SK-N-SH (cell line): ENCODE results near the gene NPHS1. TPM values are rescaled to one million over a fixed set of nuclear protein-coding genes. Genes with fewer than 3 reads are reported as not detected.
A peak's percentile ranks its signal among the peaks of the same experiment; 100 is the strongest.

Source experiments
- CTCF ChIA-PET: fragments of 300-600, 350-600 bp; formaldehyde crosslinking; extraction: SDS; loops from one replicate; lab custom pipeline; 2021; lab: Yijun Ruan, JAX
- POLR2A ChIA-PET: fragments of 350-600 bp; sonication (Branson Sonifier 250); formaldehyde crosslinking; extraction: SDS; loops from one replicate; lab custom pipeline; 2020; ENCODE audit warnings: antibody characterized with exemption, inconsistent platforms; lab: Yijun Ruan, JAX
- DNase-seq: peaks from one replicate; pipeline ENCODE4 v3.0.0; 2012
- H2AFZ ChIP-seq: fragments of 200-600 bp; sonication (generic); 2 replicates; pipeline ENCODE4 v1.8.1; 2016; ENCODE audit warnings: antibody characterized with exemption, mild to moderate bottlenecking, low read depth
- H3F3A ChIP-seq: fragments of 200-600 bp; sonication (generic); replicated peaks from 2 replicates; pipeline ENCODE3; 2016; ENCODE audit warnings: antibody characterized with exemption, mild to moderate bottlenecking; ENCODE audit not compliant: insufficient read depth
- H3K27ac ChIP-seq, 2 experiments: fragments of 200-500 bp in 1 of 2; fragments of 200-600 bp in 1 of 2; sonication (Bioruptor generic) in 1 of 2; sonication (generic), shearing (Covaris generic) in 1 of 2; 2 replicates each; pipeline versions ENCODE4 v1.5.1 to v1.6.1; 2014 to 2016; ENCODE audit warnings: low read depth in 2 of 2, inconsistent platforms in 1 of 2, low read length in 1 of 2, mild to moderate bottlenecking in 1 of 2, mixed read lengths in 1 of 2
- H3K27me3 ChIP-seq: fragments of 200-600 bp; sonication (generic), shearing (Covaris generic); 2 replicates; pipeline ENCODE4 v1.6.1; 2016; ENCODE audit warnings: mixed run types; ENCODE audit not compliant: insufficient read depth
- H3K36me3 ChIP-seq, 2 experiments: fragments of 200-500 bp in 1 of 2; fragments of 200-600 bp in 1 of 2; sonication (Bioruptor generic) in 1 of 2; sonication (generic) in 1 of 2; replicated peaks in 1 of 2; 2 replicates each; pipeline versions ENCODE3 to v1.5.1; 2014 to 2016; ENCODE audit warnings: low read length in 1 of 2, mild to moderate bottlenecking in 1 of 2; ENCODE audit not compliant: insufficient read depth in 2 of 2, control insufficient read depth in 1 of 2
- H3K4me1 ChIP-seq, 2 experiments: fragments of 200-500 bp in 1 of 2; fragments of 200-600 bp in 1 of 2; sonication (Bioruptor generic) in 1 of 2; sonication (generic), shearing (Covaris generic) in 1 of 2; 2 replicates each; pipeline versions ENCODE4 v1.5.1 to v1.6.1; 2014 to 2016; ENCODE audit warnings: low read depth in 1 of 2, low read length in 1 of 2, mixed run types in 1 of 2; ENCODE audit not compliant: insufficient read depth in 2 of 2, control insufficient read depth in 1 of 2
- H3K4me2 ChIP-seq: fragments of 200-600 bp; sonication (generic), shearing (Covaris generic); 2 replicates; pipeline ENCODE4 v1.6.1; 2017; ENCODE audit warnings: mixed run types
- H3K4me3 ChIP-seq, 2 experiments: fragments of 200-500 bp in 1 of 2; fragments of 200-600 bp in 1 of 2; sonication (Bioruptor generic) in 1 of 2; sonication (generic), shearing (Covaris generic) in 1 of 2; 2 replicates each; pipeline versions ENCODE4 v1.5.1 to v1.8.1; 2014 to 2016; ENCODE audit warnings: low read depth in 2 of 2, inconsistent platforms in 1 of 2, low read length in 1 of 2, mild to moderate bottlenecking in 1 of 2, mixed read lengths in 1 of 2, moderate library complexity in 1 of 2
- H3K79me2 ChIP-seq: fragments of 200-600 bp; sonication (generic); 2 replicates; pipeline ENCODE4 v1.8.1; 2017; ENCODE audit warnings: mild to moderate bottlenecking; ENCODE audit not compliant: insufficient read depth
- H3K9ac ChIP-seq: fragments of 200-600 bp; sonication (generic); 2 replicates; pipeline ENCODE4 v1.6.1; 2017; ENCODE audit warnings: mixed run types
- H3K9me2 ChIP-seq: fragments of 200-600 bp; sonication (generic); 2 replicates; pipeline ENCODE4 v1.6.1; 2017; ENCODE audit warnings: mixed run types
- H3K9me3 ChIP-seq: fragments of 200-600 bp; sonication (generic); 2 replicates; pipeline ENCODE4 v1.6.1; 2017; ENCODE audit warnings: mixed run types, mild to moderate bottlenecking, moderate library complexity
- H4K20me1 ChIP-seq: fragments of 200-600 bp; sonication (generic); 2 replicates; pipeline ENCODE4 v1.6.1; 2017; ENCODE audit warnings: mild to moderate bottlenecking, mixed run types; ENCODE audit not compliant: insufficient read depth
- EP300 ChIP-seq, 2 experiments: IDR thresholded peaks; 2 replicates each; pipeline versions ENCODE4 v1.4.0 to v1.6.1; 2012; ENCODE audit warnings: borderline replicate concordance in 1 of 2, low read depth in 1 of 2, low read length in 1 of 2
- FOSL2 ChIP-seq: IDR thresholded peaks from 2 replicates; pipeline ENCODE4 v1.4.0; 2012; ENCODE audit warnings: low read depth, mild to moderate bottlenecking, moderate library complexity, borderline replicate concordance
- FOXJ3 ChIP-seq: sonication (generic); formaldehyde crosslinking; IDR thresholded peaks from 2 replicates; pipeline ENCODE4 v1.5.1; 2020; ENCODE audit warnings: mild to moderate bottlenecking, missing genetic modification reagents
- FOXM1 ChIP-seq: IDR thresholded peaks from 2 replicates; pipeline ENCODE4 v1.4.0; 2012; ENCODE audit warnings: low read depth, mild to moderate bottlenecking
- GABPA ChIP-seq: IDR thresholded peaks from 2 replicates; pipeline ENCODE4 v1.4.0; 2012; ENCODE audit warnings: low read depth, mild to moderate bottlenecking
- MEF2A ChIP-seq: IDR thresholded peaks from 2 replicates; pipeline ENCODE4 v1.4.0; 2012; ENCODE audit warnings: low read depth, borderline replicate concordance
- MXI1 ChIP-seq: IDR thresholded peaks from 2 replicates; pipeline ENCODE4 v1.6.1; 2012; ENCODE audit warnings: mild to moderate bottlenecking, low read depth, low read length, improper control_type of control experiment
- NFIC ChIP-seq: IDR thresholded peaks from 2 replicates; pipeline ENCODE4 v1.4.0; 2012; ENCODE audit warnings: borderline replicate concordance
- RXRA ChIP-seq: IDR thresholded peaks from 2 replicates; pipeline ENCODE4 v1.4.0; 2012; ENCODE audit warnings: low read depth, mild to moderate bottlenecking, borderline replicate concordance
- SMC3 ChIP-seq: IDR thresholded peaks from 2 replicates; pipeline ENCODE4 v1.6.1; 2012; ENCODE audit warnings: low read depth, low read length, improper control_type of control experiment
- TAF1 ChIP-seq: IDR thresholded peaks from 2 replicates; pipeline ENCODE4 v1.6.1; 2012; ENCODE audit warnings: low read depth, mild to moderate bottlenecking, low read length, moderate library complexity, borderline replicate concordance
- TCF12 ChIP-seq: IDR thresholded peaks from 2 replicates; pipeline ENCODE4 v1.4.0; 2012
- YY1 ChIP-seq: IDR thresholded peaks from 2 replicates; pipeline ENCODE4 v1.4.0; 2012; ENCODE audit warnings: low read depth, mild to moderate bottlenecking
- ZBTB33 ChIP-seq: IDR thresholded peaks from 2 replicates; pipeline ENCODE4 v1.4.0; 2012; ENCODE audit warnings: low read depth, borderline replicate concordance
- WGBS: methylation state at CpG from one replicate; pipeline ENCODE4 v1.1.6; 2017; ENCODE audit warnings: low lambda C conversion rate; 5-methylcytosine and 5-hydroxymethylcytosine counted together
- polyA plus RNA-seq, 3 experiments: library from polyadenylated mRNA; depleted of rRNA; stranded (reverse); fragments of >200 nt; gene quantifications; 2 replicates each; pipeline ENCODE4 v1.2.3, GENCODE V29; 2012
- TF ChIP-seq, protein P1 (sequence below): IDR thresholded peaks from 2 replicates; pipeline ENCODE4 v1.4.0; 2012; ENCODE audit warnings: low read depth, borderline replicate concordance

Gene NPHS1
- polyA plus RNA-seq, 1 of the 3 experiments (the other 2 are of a cell fraction) = not detected

- 95% methylated on average over 11 of the region's 13 CpGs for WGBS
- H3K36me3 ChIP-seq = peaks cover 0 to 5% of the 10 kb centered on the region in 2 experiments
- H3K4me3 ChIP-seq = peak overlapping the region in 1 of 2 experiments; percentile 100; a peak in 1 of 4 replicates
- H3K79me2 ChIP-seq = peaks cover 11% of the 10 kb centered on the region; the same call in 1 of the 2 replicates
- H3K4me2 ChIP-seq = peak overlapping the region; percentile 100
- POLR2A ChIA-PET = interaction anchor here (0.6 kb wide), 1 partner anchor 113 kb away, joined by 3 read pairs; no protein-coding TSS in a partner anchor
- peaks cover 8 to 22% of the 10 kb centered on the region in 2 experiments; a peak in 3 of 4 replicates for H3K4me1 ChIP-seq
- no peak overlapping the region for H3K9ac ChIP-seq
- H3K9me3 ChIP-seq = no peaks in the 10 kb centered on the region
- H2AFZ ChIP-seq = no peak overlapping the region
- DNase-seq = peak; percentile 18
- TF ChIP-seq TAF1 (no peak), FOXJ3 (CRISPR knock-in tag) (no peak)
- TF ChIP-seq, protein P1, sequence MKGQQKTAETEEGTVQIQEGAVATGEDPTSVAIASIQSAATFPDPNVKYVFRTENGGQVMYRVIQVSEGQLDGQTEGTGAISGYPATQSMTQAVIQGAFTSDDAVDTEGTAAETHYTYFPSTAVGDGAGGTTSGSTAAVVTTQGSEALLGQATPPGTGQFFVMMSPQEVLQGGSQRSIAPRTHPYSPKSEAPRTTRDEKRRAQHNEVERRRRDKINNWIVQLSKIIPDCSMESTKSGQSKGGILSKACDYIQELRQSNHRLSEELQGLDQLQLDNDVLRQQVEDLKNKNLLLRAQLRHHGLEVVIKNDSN = no peak
- peaks cover 10% of the 10 kb centered on the region for H3F3A ChIP-seq
- CTCF ChIA-PET = interaction anchor here (1.0 to 3.0 kb wide), 4 partner anchors 8 to 35 kb away, joined by 3 to 11 read pairs (median 4); no protein-coding TSS in a partner anchor
- no peaks in the 10 kb centered on the region for H4K20me1 ChIP-seq
- no peaks in the 10 kb centered on the region for H3K9me2 ChIP-seq
- H3K27ac ChIP-seq = no peak overlapping the region
- H3K27me3 ChIP-seq = no peaks in the 10 kb centered on the region
Observed at GRCh38 chr19:35897706-35898451, 45.6 kb upstream of the NPHS1 start.

DNA sequence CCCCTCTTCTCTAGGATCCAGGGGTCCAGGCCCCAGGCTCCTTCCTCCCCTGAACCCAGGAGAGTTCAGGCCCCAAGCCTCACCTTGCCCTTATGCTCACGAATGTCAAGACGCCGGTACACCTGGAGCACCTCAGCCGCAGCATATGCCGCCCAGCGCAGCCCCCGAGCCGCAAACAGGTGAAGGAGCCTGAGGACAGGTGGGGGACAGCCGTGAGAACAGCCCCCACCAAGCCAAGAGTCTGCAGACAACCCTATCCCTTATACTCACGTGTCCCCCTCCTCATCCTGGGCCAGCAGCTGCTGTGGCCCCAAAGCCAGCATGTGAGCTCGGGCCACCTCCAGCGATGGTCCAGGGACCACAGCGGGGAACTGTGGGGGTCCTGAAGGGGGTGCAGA lies 44.3 kb upstream of the NPHS1 start:
- CTCF ChIA-PET = interaction anchor here (3.0 kb wide), 1 partner anchor 36 kb away, joined by 11 read pairs; no protein-coding TSS in a partner anchor
- 95% methylated on average over 9 of the region's 13 CpGs for WGBS

More for the DNA sequence above, 44.3 kb upstream of the NPHS1 start:
- POLR2A ChIA-PET = interaction anchor here (1.2 kb wide), 1 partner anchor 218 kb away, joined by 3 read pairs; the partner anchor contains the start of genes POLR2I and TBCB
- no peaks in the 10 kb centered on the region for H3K9me2 ChIP-seq
- no peak for DNase-seq
- no peak overlapping the region for H3K27ac ChIP-seq
- no peaks in the 10 kb centered on the region for H3K9me3 ChIP-seq
- no peak overlapping the region for H3K9ac ChIP-seq
- H3K4me2 ChIP-seq = no peak overlapping the region
- peaks cover 11% of the 10 kb centered on the region; the same call in 1 of the 2 replicates for H3K79me2 ChIP-seq
- no peaks in the 10 kb centered on the region for H4K20me1 ChIP-seq
- H3K4me3 ChIP-seq = no peak overlapping the region
- peaks cover 0 to 10% of the 10 kb centered on the region in 2 experiments for H3K36me3 ChIP-seq
- H2AFZ ChIP-seq = no peak overlapping the region
- H3K27me3 ChIP-seq = no peaks in the 10 kb centered on the region
- H3K4me1 ChIP-seq = peaks cover 5 to 13% of the 10 kb centered on the region in 2 experiments; a peak in 3 of 4 replicates
- H3F3A ChIP-seq = peaks cover 9% of the 10 kb centered on the region
- TF ChIP-seq FOSL2 (no peak), ZBTB33 (no peak), RXRA (no peak), MXI1 (no peak), FOXM1 (no peak), MEF2A (no peak), YY1 (no peak), GABPA (no peak), EP300 (IDR thresholded peaks at IDR 0.05; ENCODE audit: borderline replicate concordance in 1 of 2, low read depth in 1 of 2, low read length in 1 of 2) (no peak), TCF12 (no peak), NFIC (no peak), SMC3 (no peak)
- TF ChIP-seq, all 33 proteins: peak for 0
